Erythroblast (primary cell): Measurements from ENCODE around the gene RICTOR.

ENCODE experiments used
- GATA1 ChIP-seq: IDR thresholded peaks from 2 replicates; pipeline ENCODE4 v1.6.1; 2011; ENCODE audit warnings: low read depth, mild to moderate bottlenecking, control low read depth, low read length, moderate library complexity
- POLR2A ChIP-seq: IDR thresholded peaks from 2 replicates; pipeline ENCODE4 v1.6.1; 2011; ENCODE audit warnings: mild to moderate bottlenecking, low read length

GRCh38 chr5:39106322-39106721, 32.1 kb upstream of the RICTOR start:
- TF ChIP-seq POLR2A (no peak), GATA1 (no peak)
